ENCODE results near the gene PRRC2B.

The PRRC2B gene

GRCh38 chr9:131418143-131419025, 24.5 kb downstream of the PRRC2B start:
- H3K9me3 ChIP-seq (replicated peaks; ENCODE audit: insufficient read depth, low read length) = no peaks in the 10 kb centered on the region
- DNase-seq = no peak
- H3K4me2 ChIP-seq (ENCODE audit: low read depth, low read length) = no peak overlapping the region
- H3K27ac ChIP-seq (ENCODE audit: low read length) = no peak overlapping the region
- no peak overlapping the region for H3K9ac ChIP-seq (ENCODE audit: low read length)
- no peaks in the 10 kb centered on the region for H3K4me1 ChIP-seq (ENCODE audit: low read length)
- H2AFZ ChIP-seq (ENCODE audit: low read length) = no peak overlapping the region
- TF ChIP-seq EZH2phosphoT487 (IDR thresholded peaks at IDR 0.05; ENCODE audit: low read length) = no peak
- TF ChIP-seq, protein P1, sequence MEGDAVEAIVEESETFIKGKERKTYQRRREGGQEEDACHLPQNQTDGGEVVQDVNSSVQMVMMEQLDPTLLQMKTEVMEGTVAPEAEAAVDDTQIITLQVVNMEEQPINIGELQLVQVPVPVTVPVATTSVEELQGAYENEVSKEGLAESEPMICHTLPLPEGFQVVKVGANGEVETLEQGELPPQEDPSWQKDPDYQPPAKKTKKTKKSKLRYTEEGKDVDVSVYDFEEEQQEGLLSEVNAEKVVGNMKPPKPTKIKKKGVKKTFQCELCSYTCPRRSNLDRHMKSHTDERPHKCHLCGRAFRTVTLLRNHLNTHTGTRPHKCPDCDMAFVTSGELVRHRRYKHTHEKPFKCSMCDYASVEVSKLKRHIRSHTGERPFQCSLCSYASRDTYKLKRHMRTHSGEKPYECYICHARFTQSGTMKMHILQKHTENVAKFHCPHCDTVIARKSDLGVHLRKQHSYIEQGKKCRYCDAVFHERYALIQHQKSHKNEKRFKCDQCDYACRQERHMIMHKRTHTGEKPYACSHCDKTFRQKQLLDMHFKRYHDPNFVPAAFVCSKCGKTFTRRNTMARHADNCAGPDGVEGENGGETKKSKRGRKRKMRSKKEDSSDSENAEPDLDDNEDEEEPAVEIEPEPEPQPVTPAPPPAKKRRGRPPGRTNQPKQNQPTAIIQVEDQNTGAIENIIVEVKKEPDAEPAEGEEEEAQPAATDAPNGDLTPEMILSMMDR (IDR thresholded peaks at IDR 0.05; ENCODE audit: low read length) = no peak
- no peak for TF ChIP-seq EZH2 (optimal IDR thresholded peaks at IDR 0.05; ENCODE audit: low read depth, low read length)
- H3F3A ChIP-seq (ENCODE audit: insufficient read depth, low read length) = no peaks in the 10 kb centered on the region; the same call in 1 of the 2 replicates
- H3K27me3 ChIP-seq (replicated peaks; ENCODE audit: insufficient read depth, low read length) = no peaks in the 10 kb centered on the region
- no peaks in the 10 kb centered on the region for H3K9me2 ChIP-seq (replicated peaks; ENCODE audit: insufficient read depth, low read length)
- H3K36me3 ChIP-seq (replicated peaks; ENCODE audit: insufficient read depth, low read length) = peaks cover 3% of the 10 kb centered on the region; the same call in 1 of the 2 replicates
- no peak overlapping the region for H3K4me3 ChIP-seq (ENCODE audit: low read length)
- peaks cover 100% of the 10 kb centered on the region for H3K79me2 ChIP-seq (ENCODE audit: low read length)
- H4K20me1 ChIP-seq (ENCODE audit: insufficient read depth, low read length) = peaks cover 93% of the 10 kb centered on the region

GRCh38 chr9:131419026-131419614, 25.2 kb downstream of the PRRC2B start:
- no peak for DNase-seq
- TF ChIP-seq EZH2phosphoT487 (IDR thresholded peaks at IDR 0.05; ENCODE audit: low read length) = no peak
- TF ChIP-seq EZH2 (optimal IDR thresholded peaks at IDR 0.05; ENCODE audit: low read depth, low read length) = no peak
- TF ChIP-seq, protein P1 (IDR thresholded peaks at IDR 0.05; ENCODE audit: low read length) = no peak
- Histone ChIP-seq H3K4me2 (ENCODE audit: low read depth, low read length) (no peak overlapping the region), H3K27me3 (replicated peaks; ENCODE audit: insufficient read depth, low read length) (no peaks in the 10 kb centered on the region), H3K9ac (ENCODE audit: low read length) (no peak overlapping the region), H3K4me1 (ENCODE audit: low read length) (no peaks in the 10 kb centered on the region), H3K4me3 (ENCODE audit: low read length) (no peak overlapping the region), H3K36me3 (replicated peaks; ENCODE audit: insufficient read depth, low read length) (peaks cover 3% of the 10 kb centered on the region; the same call in 1 of the 2 replicates), H2AFZ (ENCODE audit: low read length) (no peak overlapping the region), H3F3A (ENCODE audit: insufficient read depth, low read length) (no peaks in the 10 kb centered on the region; the same call in 1 of the 2 replicates), H3K9me2 (replicated peaks; ENCODE audit: insufficient read depth, low read length) (no peaks in the 10 kb centered on the region), H3K27ac (ENCODE audit: low read length) (no peak overlapping the region), H3K79me2 (ENCODE audit: low read length) (peaks cover 100% of the 10 kb centered on the region), H3K9me3 (replicated peaks; ENCODE audit: insufficient read depth, low read length) (no peaks in the 10 kb centered on the region), H4K20me1 (ENCODE audit: insufficient read depth, low read length) (peaks cover 93% of the 10 kb centered on the region)

GRCh38 chr9:131419716-131420115, 25.8 kb downstream of the PRRC2B start:
- H3K9me2 ChIP-seq (replicated peaks; ENCODE audit: insufficient read depth, low read length) = no peaks in the 10 kb centered on the region
- no peak overlapping the region for H3K4me2 ChIP-seq (ENCODE audit: low read depth, low read length)
- no peak overlapping the region for H3K4me3 ChIP-seq (ENCODE audit: low read length)
- no peaks in the 10 kb centered on the region for H3K9me3 ChIP-seq (replicated peaks; ENCODE audit: insufficient read depth, low read length)
- peaks cover 3% of the 10 kb centered on the region; the same call in 1 of the 2 replicates for H3K36me3 ChIP-seq (replicated peaks; ENCODE audit: insufficient read depth, low read length)
- H4K20me1 ChIP-seq (ENCODE audit: insufficient read depth, low read length) = peaks cover 94% of the 10 kb centered on the region
- H3K27me3 ChIP-seq (replicated peaks; ENCODE audit: insufficient read depth, low read length) = no peaks in the 10 kb centered on the region
- no peak overlapping the region for H3K27ac ChIP-seq (ENCODE audit: low read length)
- no peak overlapping the region for H2AFZ ChIP-seq (ENCODE audit: low read length)
- no peaks in the 10 kb centered on the region; the same call in 1 of the 2 replicates for H3F3A ChIP-seq (ENCODE audit: insufficient read depth, low read length)
- H3K79me2 ChIP-seq (ENCODE audit: low read length) = peaks cover 100% of the 10 kb centered on the region
- no peak overlapping the region for H3K9ac ChIP-seq (ENCODE audit: low read length)
- no peak for DNase-seq
- TF ChIP-seq EZH2 (optimal IDR thresholded peaks at IDR 0.05; ENCODE audit: low read depth, low read length) = no peak
- TF ChIP-seq, protein P1 (IDR thresholded peaks at IDR 0.05; ENCODE audit: low read length) = no peak
- TF ChIP-seq EZH2phosphoT487 (IDR thresholded peaks at IDR 0.05; ENCODE audit: low read length) = no peak
- no peaks in the 10 kb centered on the region for H3K4me1 ChIP-seq (ENCODE audit: low read length)
